ENCODE results near the gene ZNF729.
"Not testable (repeated sequence)": the region's sequence is repeated elsewhere in the genome, so short reads cannot be mapped to it uniquely, and the experiment has no call there.

ZNF729 gene

DNA sequence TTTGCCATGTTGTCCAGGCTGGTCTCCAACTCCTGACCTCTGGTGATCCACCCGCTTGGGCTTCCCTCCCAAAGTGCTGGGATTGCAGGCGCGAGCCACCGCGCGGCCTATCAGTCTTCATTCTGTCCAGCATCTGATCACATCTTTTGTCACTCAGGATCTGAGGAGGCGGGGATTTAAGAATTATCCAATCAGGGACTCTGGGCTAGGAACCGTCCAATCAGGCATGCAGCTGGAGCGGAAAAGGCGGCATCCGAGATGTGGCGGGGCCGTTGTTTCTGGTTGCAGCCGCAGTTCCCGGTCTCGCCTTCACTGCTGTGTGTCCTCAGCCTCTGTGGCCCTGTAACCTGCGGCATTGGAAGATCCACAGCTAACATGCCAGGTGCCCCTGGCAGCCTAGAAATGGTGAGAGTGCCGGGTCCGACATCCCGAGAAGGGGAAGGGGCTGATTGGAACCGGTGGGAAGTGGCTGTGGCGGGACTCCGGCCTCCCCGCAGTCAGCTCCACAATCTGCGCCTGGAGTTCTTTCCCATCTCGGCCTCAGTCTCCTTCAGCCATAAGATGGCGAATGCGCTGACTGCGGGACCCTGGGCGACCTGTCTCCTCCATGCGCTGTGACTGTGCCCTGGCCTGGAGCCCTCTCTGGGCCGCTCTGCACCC lies at the start of gene ZNF729:
TSS of gene ZNF729 (plus strand) at position 291 of the 660 bp plus-strand sequence. CDS start at position 376, 85 bp downstream.
- DNase-seq (ENCODE audit: low spot score): no peak
- TF ChIP-seq, protein P1, sequence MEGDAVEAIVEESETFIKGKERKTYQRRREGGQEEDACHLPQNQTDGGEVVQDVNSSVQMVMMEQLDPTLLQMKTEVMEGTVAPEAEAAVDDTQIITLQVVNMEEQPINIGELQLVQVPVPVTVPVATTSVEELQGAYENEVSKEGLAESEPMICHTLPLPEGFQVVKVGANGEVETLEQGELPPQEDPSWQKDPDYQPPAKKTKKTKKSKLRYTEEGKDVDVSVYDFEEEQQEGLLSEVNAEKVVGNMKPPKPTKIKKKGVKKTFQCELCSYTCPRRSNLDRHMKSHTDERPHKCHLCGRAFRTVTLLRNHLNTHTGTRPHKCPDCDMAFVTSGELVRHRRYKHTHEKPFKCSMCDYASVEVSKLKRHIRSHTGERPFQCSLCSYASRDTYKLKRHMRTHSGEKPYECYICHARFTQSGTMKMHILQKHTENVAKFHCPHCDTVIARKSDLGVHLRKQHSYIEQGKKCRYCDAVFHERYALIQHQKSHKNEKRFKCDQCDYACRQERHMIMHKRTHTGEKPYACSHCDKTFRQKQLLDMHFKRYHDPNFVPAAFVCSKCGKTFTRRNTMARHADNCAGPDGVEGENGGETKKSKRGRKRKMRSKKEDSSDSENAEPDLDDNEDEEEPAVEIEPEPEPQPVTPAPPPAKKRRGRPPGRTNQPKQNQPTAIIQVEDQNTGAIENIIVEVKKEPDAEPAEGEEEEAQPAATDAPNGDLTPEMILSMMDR (IDR thresholded peaks at IDR 0.05; ENCODE audit: extremely low read depth, missing control alignments): no peak

DNA sequence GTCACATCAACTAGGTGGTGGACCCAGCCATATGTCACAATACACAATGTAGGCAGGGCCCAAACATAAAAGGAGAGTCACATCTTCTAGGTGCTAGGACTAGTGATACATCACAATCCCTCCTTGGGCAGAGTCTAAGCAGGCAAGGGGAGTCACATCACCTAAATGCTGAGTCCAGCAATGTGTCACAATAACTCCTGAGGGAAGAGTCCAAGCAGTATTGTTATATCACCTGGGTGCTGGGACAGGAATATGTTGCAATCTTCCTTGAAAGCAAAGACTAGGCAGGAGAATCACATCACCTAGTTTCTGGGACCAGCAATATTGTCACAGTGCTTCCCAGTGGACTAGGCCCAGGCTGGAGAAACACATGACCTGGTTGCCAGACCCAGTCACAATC lies 29.4 kb upstream of the ZNF729 start:
- DNase-seq (ENCODE audit: low spot score): no peak
- TF ChIP-seq, protein P1 (IDR thresholded peaks at IDR 0.05; ENCODE audit: extremely low read depth, missing control alignments): no peak

DNA sequence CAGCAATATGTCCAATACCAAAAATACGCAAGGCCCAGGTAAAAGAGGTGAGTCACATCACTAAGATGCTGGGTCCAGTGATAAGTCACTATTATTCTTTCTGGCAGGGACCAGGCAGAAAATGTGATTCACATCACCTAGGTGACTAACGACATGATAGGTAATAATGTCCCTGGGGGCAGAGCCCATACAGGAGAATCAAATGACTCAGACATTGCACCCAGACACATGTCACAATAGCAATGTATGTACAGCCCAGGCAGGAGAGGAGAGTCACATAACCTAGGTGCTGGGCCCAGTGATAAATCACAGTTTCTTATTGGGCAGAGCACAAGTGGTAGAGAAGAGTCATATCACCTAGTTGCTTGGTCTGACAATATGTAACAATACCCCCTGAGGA lies 28.9 kb upstream of the ZNF729 start:
- TF ChIP-seq, protein P1 (IDR thresholded peaks at IDR 0.05; ENCODE audit: extremely low read depth, missing control alignments): no peak
- DNase-seq (ENCODE audit: low spot score): no peak

DNA sequence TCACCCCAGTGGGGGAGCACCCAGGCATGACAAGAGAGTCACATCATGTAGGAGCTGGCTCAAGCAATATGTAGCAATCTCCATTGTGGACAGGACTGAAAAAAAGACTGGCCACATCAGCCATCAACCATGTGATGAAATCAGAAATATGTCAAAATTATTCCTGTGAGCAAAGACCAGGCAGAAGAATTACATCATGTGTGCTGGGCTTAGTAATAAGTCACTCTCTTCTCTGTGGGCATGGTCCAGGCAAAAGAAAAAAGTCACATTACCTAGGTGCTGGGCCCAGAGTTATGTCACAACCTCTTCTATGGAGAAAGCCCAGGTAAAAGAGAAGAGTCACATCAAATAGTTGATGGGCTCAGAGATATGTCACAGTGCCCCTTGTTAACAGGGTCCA lies 28.3 kb upstream of the ZNF729 start:
- TF ChIP-seq, protein P1 (IDR thresholded peaks at IDR 0.05; ENCODE audit: extremely low read depth, missing control alignments): no peak
- no peak for DNase-seq (ENCODE audit: low spot score)

DNA sequence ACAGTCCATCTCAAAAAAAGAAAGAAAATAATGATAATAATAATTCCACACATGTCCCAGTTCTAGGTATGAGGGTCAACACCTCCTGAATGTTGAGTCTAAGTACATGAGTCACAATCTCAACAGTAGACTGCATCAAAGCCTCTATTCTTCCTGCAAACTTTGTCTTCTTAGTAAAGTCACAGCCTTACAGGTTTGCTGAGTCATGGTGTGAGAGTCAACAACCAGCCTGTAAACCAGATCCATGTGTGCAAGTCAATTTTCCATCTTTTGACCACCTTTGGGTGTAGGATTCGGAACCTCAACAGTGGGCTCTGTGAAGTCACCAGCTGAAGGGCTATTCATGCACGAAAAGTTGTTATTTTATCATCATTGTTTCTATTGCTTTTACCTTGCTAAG lies 25.7 kb upstream of the ZNF729 start:
- no peak for DNase-seq (ENCODE audit: low spot score)
- TF ChIP-seq, protein P1 (IDR thresholded peaks at IDR 0.05; ENCODE audit: extremely low read depth, missing control alignments): no peak

DNA sequence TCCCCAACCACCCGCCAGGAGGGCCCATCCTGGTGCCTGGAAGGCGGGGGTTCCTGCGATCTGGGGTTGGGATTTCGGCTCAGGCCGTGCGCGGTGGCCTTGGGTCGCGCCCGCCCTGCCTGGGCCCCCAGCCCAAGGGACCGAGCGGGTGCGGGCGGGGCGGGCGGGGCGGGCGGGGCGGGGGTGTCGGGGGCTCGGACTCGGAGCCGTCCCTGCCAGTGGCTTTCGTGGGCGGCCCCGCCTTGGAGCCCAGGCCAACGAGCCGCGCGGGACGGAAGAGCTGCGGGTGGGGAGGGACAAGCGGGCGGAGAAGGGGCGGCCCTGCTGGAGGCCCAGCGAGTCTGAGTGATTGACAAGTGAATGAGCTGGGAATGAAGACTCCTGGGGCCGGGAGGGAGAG lies 24.6 kb upstream of the ZNF729 start:
- TF ChIP-seq, protein P1 (IDR thresholded peaks at IDR 0.05; ENCODE audit: extremely low read depth, missing control alignments): no peak
- DNase-seq (ENCODE audit: low spot score): no peak

DNA sequence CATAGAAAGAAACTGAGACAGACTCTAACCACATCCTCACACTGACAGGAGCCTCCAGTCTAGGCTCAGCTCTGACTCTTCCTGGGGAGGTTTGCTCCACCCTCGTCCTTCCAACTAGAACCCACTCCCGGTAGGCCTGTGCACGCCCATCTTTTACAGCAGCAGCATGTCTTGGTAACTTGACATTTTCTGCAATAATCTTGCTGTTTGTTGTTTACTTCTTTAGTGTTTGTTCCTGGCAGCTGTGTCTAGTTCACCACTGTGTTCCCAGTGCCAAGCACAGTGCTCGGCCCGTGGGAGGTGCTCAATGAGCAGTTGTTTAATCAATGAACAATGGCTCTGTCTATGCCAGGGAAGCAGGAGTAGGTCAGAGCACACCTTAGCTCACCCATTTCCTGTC lies 23.1 kb upstream of the ZNF729 start:
- TF ChIP-seq, protein P1 (IDR thresholded peaks at IDR 0.05; ENCODE audit: extremely low read depth, missing control alignments): no peak
- DNase-seq (ENCODE audit: low spot score): no peak

DNA sequence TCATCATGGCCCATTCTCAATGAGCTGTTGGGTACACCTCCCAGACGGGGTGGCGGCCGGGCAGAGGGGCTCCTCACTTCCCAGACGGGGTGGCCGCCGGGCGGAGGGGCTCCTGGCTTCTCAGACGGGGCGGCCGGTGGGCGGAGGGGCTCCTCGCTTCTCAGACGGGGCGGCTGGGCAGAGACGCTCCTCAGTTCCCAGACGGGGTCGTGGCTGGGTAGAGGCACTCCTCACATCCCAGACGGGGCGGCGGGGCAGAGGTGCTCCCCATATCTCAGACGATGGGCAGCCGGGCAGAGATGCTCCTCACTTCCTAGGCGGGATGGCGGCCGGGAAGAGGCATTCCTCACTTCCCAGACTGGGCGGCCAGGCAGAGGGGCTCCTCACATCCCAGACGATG lies 35.3 kb downstream of the ZNF729 start:
- DNase-seq (ENCODE audit: low spot score): not testable (repeated sequence)

Data from GM20000 (cell line).